HG02610 (cell line): ENCODE results near the gene HIGD1B.

Source experiments
- ATAC-seq: cut with Tn5 transposase; IDR thresholded peaks from one replicate; pipeline ENCODE4 v1.9.1; 2021; ENCODE audit warnings: mild to moderate bottlenecking, moderate library complexity; ENCODE audit not compliant: unreplicated experiment

The HIGD1B gene

DNA sequence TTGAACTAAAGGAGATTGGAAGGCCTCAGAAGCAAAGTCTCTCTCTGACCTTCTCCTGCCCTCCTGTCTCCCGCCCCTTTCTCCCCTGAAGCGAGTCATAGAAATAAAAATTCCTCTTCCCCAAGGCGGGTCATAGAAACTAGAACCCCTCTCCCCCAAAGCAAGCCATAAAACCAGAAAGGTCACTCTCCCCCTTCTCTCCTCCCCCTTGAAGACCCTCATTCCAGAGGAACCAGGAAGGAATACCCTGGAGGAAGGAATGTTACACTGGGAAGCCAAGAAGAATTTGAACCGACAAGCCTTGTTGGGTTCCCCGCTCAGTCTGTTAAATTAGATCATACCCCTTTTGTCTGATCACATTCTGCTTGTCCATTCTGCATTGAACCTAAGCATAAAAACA is 14.9 kb upstream of the HIGD1B start:
- ATAC-seq, result no peak

- ATAC-seq, result no peak
These were observed 10.5 kb upstream of the HIGD1B start for GRCh38 chr17:44837196-44837595.

- no peak for ATAC-seq
These were observed 7.4 kb upstream of the HIGD1B start for GRCh38 chr17:44840274-44840673.

DNA sequence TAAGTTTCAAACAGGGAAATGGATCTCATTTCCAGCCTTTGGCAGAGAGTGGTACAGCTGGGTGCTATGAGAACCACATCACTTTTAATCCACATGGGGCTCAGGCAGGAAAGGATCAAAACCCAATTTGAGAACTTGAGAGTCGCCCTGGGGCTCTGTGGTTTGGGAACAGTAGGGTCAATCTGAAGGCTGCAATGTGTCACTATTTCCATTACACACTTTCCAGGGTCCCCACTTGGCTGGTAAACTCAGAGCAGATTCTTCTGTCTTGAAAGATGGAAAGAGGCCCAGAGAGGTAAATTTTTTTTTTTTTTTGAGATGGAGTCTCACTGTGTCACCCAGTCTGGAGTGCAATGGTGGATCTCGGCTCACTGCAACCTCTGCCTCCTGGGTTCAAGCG is 6.7 kb upstream of the HIGD1B start:
- ATAC-seq, result no peak

GRCh38 chr17:44842748-44843147 is 4.9 kb upstream of the HIGD1B start:
- ATAC-seq, result no peak

DNA sequence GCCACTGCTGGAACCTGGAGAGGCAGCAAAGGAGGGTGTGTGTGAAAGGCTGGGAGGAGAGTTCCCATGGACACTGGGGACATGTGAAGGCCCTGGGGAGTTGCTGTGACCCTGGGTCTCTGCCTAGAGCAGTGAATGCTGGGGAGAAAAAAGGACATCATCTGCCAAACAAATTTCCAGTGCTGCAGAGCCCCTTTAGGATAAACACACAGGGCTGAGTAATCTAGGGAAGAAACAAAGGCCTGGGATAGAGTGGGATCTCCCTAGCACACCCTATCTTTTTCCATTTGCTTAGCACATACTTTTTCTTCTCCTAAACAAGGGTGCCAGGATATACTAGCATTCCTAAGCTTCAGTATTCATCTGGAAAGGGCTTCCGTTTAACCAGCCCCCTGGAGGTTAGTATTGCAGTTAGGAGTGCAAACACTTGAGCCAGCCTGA is 3.3 kb upstream of the HIGD1B start:
- no peak for ATAC-seq

- ATAC-seq, result no peak
These were observed 1.5 kb upstream of the HIGD1B start for GRCh38 chr17:44846206-44846605.

DNA sequence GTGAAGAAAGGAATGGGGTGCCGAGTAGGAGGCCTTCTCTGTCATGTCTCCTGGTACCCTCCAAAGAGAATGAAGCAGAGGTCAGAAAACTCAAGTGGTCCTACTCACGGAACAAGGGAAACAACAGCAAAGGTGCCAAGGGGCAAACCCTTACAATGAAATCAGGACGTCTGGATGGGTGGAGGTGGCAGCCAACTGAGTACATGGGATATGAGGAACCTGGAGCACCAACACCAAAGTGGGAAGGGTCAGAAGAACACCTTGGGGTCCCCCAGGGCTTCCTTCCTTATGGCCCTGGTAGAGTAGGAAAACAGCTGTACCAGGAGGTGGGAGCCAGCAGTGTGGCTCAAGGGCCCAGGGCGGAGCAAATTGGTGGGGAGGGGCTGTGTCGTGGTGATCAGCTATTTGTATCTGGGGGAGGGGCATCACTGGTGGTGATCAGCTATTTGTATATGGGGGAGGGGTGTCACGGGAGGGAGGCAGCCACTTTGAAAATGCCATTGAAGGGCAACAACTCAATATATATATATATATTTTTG is 643 bp downstream of the HIGD1B start:
- no peak for ATAC-seq

DNA sequence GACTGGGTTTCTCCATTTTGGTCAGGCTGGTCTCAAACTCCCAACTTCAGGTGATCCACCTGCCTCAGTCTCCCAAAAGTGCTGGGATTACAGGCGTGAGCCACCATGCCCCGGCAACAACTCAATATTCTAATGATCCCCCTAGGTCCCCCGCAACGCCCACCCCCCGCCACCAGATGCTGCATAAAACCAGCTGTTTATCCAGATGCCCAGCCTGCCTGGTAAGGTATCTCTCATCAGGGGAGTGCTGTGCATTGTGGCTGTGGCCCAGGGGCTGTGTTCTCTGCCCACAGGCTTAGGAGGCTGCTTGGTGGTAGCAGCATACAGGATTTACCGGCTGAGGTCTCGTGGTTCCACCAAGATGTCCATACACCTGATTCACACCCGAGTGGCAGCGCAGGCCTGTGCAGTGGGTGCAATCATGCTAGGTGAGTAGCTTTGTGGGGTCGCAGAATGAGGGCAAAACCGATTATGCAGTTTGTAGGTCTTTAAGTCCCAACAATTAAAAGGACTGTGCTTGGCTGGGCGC is 1.3 kb downstream of the HIGD1B start:
- no peak for ATAC-seq

DNA sequence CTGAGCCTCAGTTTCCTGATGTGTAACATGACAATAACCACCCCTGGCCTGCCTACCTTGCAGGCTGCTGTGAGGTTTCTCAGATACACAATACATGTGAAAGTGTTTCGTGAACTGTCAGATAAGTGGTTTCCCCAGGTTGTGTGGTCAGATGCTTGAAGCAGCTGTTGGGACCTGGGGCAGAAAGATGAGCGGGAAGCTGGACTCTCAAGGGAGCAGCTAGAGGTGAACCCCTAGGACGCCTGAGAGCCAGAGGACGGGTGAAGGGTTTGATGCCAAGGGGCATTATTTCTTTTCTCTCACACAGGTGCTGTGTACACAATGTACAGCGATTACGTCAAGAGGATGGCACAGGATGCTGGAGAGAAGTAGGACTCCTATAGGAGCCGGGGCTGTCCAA is 2.3 kb downstream of the HIGD1B start:
- ATAC-seq, result peak; percentile 40

- no peak for ATAC-seq
These were observed 2.9 kb downstream of the HIGD1B start for GRCh38 chr17:44850612-44851011.

DNA sequence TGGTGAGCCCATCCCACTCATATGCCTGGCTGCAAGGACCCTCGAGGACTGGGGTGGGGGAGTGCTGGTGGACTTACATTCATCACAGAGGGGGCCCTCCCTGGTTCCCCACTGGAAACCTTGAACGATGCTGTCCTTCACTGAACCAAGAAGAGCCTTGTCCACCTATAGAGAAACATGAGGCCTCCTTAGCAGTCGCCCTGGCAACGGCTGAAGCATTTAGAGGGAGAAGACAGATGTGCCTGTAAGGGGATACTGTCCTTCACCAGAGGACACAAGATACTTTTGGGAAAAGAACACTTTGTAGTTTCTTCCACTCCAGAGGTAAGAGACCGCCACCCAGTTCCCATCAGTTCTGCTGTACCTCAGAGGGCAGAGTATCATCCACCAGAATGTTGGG is 6.5 kb downstream of the HIGD1B start:
- ATAC-seq, result no peak

DNA sequence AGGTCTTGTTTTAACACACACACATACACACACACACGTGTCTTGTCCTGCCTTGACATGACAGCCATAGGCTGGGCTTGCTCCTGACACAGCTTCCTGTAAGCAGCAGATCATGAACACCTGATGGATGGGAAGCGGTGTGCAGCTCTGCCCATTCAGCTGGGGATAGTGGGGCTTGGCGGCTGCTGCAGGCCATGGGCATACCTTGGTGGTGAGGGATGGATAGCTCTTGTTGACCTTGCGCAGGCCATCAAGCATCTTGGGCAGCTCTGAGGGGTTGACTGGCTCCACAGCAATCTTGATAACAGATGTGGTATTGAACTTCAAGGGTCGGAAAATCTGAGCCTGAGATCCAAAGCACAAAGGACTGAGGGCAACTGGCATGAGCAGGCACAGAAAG is 12.0 kb downstream of the HIGD1B start:
- no peak for ATAC-seq

GRCh38 chr17:44862278-44862914 is 14.7 kb downstream of the HIGD1B start:
- no peak for ATAC-seq

DNA sequence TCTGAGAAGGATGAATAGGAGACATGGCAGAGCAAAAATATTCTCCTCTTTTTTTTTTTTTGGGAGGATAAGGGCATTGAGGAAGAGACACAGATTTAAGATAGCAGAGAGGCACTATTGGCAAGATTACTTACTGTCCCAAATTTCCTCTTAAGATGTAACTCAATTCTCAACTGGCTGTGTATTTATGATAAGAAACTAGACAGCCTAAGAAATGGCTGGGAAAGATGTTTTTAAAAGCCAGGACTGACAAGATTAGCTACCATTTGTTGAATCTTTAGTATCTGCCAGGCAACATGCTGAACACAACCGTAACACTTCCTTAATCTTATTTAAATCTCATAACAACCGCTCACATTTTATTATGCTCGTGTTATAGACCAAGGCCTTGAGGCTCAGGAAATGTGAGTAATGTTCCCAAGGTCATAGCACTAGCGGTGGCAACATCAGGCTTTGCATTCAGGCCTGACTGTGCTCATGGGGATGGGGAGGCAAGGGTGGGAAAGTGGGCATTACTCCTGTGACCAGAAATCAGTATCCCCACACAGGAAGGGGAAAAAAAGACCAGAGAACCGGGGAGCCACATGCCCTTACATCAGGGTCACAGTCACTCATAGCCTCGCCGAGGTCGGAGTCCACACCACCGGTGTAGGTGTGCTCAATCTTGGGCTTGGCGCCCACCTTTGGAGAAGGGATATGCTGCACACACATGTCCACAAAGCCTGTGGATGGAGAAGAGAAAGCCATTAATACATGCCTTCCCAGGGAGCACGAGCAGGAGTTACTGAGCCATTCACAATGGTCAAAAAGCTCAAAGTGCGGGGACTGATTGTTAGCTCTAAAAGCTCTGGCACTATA is 15.6 kb downstream of the HIGD1B start:
- ATAC-seq, result no peak

GRCh38 chr17:44864831-44865230 is 17.1 kb downstream of the HIGD1B start:
- no peak for ATAC-seq

GRCh38 chr17:44865231-44865660 is 17.6 kb downstream of the HIGD1B start:
- ATAC-seq, result no peak

GRCh38 chr17:44865931-44866330 is 18.2 kb downstream of the HIGD1B start:
- ATAC-seq, result no peak

DNA sequence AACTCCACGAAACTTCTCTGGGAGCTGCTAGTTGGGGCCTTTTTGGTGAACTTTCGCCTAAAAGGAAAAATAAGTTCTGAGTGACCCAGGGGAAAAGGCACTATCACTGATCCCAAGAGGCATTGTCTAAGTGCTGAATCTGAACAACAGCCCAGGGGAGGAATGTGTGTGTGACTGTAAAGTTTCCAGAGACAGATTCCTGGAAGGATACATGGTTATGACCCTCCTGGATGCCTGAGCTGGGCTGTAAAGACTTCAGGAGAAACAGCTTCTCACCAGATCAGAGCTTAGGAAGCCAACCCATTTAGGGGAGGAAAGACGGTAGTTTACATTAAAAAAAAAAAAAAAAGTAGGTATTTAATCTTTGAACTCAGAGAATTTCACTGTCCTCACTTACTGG is 20.2 kb downstream of the HIGD1B start:
- ATAC-seq, result no peak

- ATAC-seq, result no peak
These were observed 23.9 kb downstream of the HIGD1B start for GRCh38 chr17:44871556-44871955.

- ATAC-seq, result no peak
These were observed 24.6 kb downstream of the HIGD1B start for GRCh38 chr17:44872131-44872768.
